ENCODE results near the gene SPOCK3. TPM values are rescaled to one million over a fixed set of nuclear protein-coding genes. Genes with fewer than 3 reads are reported as not detected.
"Not testable (repeated sequence)": the region's sequence is repeated elsewhere in the genome, so short reads cannot be mapped to it uniquely, and the experiment has no call there.

Gene SPOCK3
- total and polyA plus RNA-seq, 4 donors, result 0.08 to 0.42 (median 0.24) TPM

- H3K27me3 ChIP-seq (ENCODE audit: control insufficient read depth in 4 of 4, insufficient read depth in 4 of 4, low read length in 3 of 4), result no peaks in the 10 kb centered on the region
- no peaks in the 10 kb centered on the region for H3K9me3 ChIP-seq (ENCODE audit: control insufficient read depth in 4 of 4, low read length in 3 of 4)
- H3K27ac ChIP-seq (ENCODE audit: low read depth in 1 of 2, low read length in 2 of 2), result no peak overlapping the region
- no peaks in the 10 kb centered on the region for H3K4me1 ChIP-seq (ENCODE audit: control insufficient read depth in 4 of 4, insufficient read depth in 4 of 4, low read length in 3 of 4)
- DNase-seq (ENCODE audit: low spot score), result no peak
- TF ChIP-seq YY1 (IDR thresholded peaks at IDR 0.05) (no peak), SP1 (IDR thresholded peaks at IDR 0.05) (no peak), RXRA (IDR thresholded peaks at IDR 0.05) (no peak), FOXA2 (IDR thresholded peaks at IDR 0.05) (no peak)
- H3K4me3 ChIP-seq (ENCODE audit: low read depth in 1 of 3, low read length in 3 of 3), result no peak overlapping the region
- H3K36me3 ChIP-seq (ENCODE audit: control insufficient read depth in 4 of 4, insufficient read depth in 3 of 4, low read depth in 1 of 4, low read length in 3 of 4), result no peaks in the 10 kb centered on the region
- 80% methylated on average over 1 of the region's 1 CpG for WGBS
- H3K9ac ChIP-seq (ENCODE audit: low read depth in 1 of 2, low read length in 2 of 2), result no peak overlapping the region
These were observed 372.3 kb downstream of the SPOCK3 start for GRCh38 chr4:166862032-166862431.

GRCh38 chr4:166850398-166850797 is 383.9 kb downstream of the SPOCK3 start:
- not testable (repeated sequence) for H3K27ac ChIP-seq (ENCODE audit: low read depth in 1 of 2, low read length in 2 of 2); H3K9ac ChIP-seq (ENCODE audit: low read depth in 1 of 2, low read length in 2 of 2); H3K36me3 ChIP-seq (ENCODE audit: control insufficient read depth in 4 of 4, insufficient read depth in 3 of 4, low read depth in 1 of 4, low read length in 3 of 4); H3K4me3 ChIP-seq (ENCODE audit: low read depth in 1 of 3, low read length in 3 of 3); H3K4me1 ChIP-seq (ENCODE audit: control insufficient read depth in 4 of 4, insufficient read depth in 4 of 4, low read length in 3 of 4); H3K27me3 ChIP-seq (ENCODE audit: control insufficient read depth in 4 of 4, insufficient read depth in 4 of 4, low read length in 3 of 4); H3K9me3 ChIP-seq (ENCODE audit: control insufficient read depth in 4 of 4, low read length in 3 of 4); DNase-seq (ENCODE audit: low spot score)
- 90% methylated on average over 23 of the region's 23 CpGs for whole genome bisulfite sequencing

GRCh38 chr4:166846939-166847338 is 387.4 kb downstream of the SPOCK3 start:
- Histone ChIP-seq H3K27ac (ENCODE audit: low read depth in 1 of 2, low read length in 2 of 2) (no peak overlapping the region), H3K4me3 (ENCODE audit: low read depth in 1 of 3, low read length in 3 of 3) (no peak overlapping the region), H3K4me1 (ENCODE audit: control insufficient read depth in 4 of 4, insufficient read depth in 4 of 4, low read length in 3 of 4) (no peaks in the 10 kb centered on the region), H3K36me3 (ENCODE audit: control insufficient read depth in 4 of 4, insufficient read depth in 3 of 4, low read depth in 1 of 4, low read length in 3 of 4) (no peaks in the 10 kb centered on the region), H3K27me3 (ENCODE audit: control insufficient read depth in 4 of 4, insufficient read depth in 4 of 4, low read length in 3 of 4) (no peaks in the 10 kb centered on the region), H3K9ac (ENCODE audit: low read depth in 1 of 2, low read length in 2 of 2) (no peak overlapping the region), H3K9me3 (ENCODE audit: control insufficient read depth in 4 of 4, low read length in 3 of 4) (no peaks in the 10 kb centered on the region)
- no peak for DNase-seq (ENCODE audit: low spot score)
- TF ChIP-seq RXRA (IDR thresholded peaks at IDR 0.05) (no peak), FOXA1 (IDR thresholded peaks at IDR 0.05) (no peak), RAD21 (IDR thresholded peaks at IDR 0.05) (no peak), HNF4G (IDR thresholded peaks at IDR 0.05) (no peak), JUND (IDR thresholded peaks at IDR 0.05) (no peak), YY1 (IDR thresholded peaks at IDR 0.05) (no peak), TAF1 (conservative IDR thresholded peaks at IDR 0.05) (no peak), EGR1 (IDR thresholded peaks at IDR 0.05; ENCODE audit: low read depth in 2 of 2) (no peak)

- no peak for DNase-seq (ENCODE audit: low spot score)
- TF ChIP-seq EGR1 (IDR thresholded peaks at IDR 0.05; ENCODE audit: low read depth in 2 of 2) (no peak), RAD21 (IDR thresholded peaks at IDR 0.05) (no peak), ZBTB33 (IDR thresholded peaks at IDR 0.05) (no peak), RXRA (IDR thresholded peaks at IDR 0.05) (no peak), NR2F2 (IDR thresholded peaks at IDR 0.05) (no peak), JUND (IDR thresholded peaks at IDR 0.05) (no peak), TAF1 (conservative IDR thresholded peaks at IDR 0.05) (no peak), FOXA1 (IDR thresholded peaks at IDR 0.05) (no peak), HNF4G (IDR thresholded peaks at IDR 0.05) (no peak), YY1 (IDR thresholded peaks at IDR 0.05) (no peak), ATF3 (IDR thresholded peaks at IDR 0.05) (no peak), MAX (IDR thresholded peaks at IDR 0.05) (no peak), HNF4A (conservative IDR thresholded peaks at IDR 0.05) (no peak), GABPA (IDR thresholded peaks at IDR 0.05 in 1 of 2, conservative IDR thresholded peaks at IDR 0.05 in 1 of 2) (no peak), REST (IDR thresholded peaks at IDR 0.05) (no peak)
These were observed 391.5 kb downstream of the SPOCK3 start for GRCh38 chr4:166842795-166843261.

More at GRCh38 chr4:166842795-166843261, 391.5 kb downstream of the SPOCK3 start:
- 96% methylated on average over 24 of the region's 24 CpGs for WGBS
- Histone ChIP-seq H3K36me3 (ENCODE audit: control insufficient read depth in 4 of 4, insufficient read depth in 3 of 4, low read depth in 1 of 4, low read length in 3 of 4) (no peaks in the 10 kb centered on the region), H3K4me1 (ENCODE audit: control insufficient read depth in 4 of 4, insufficient read depth in 4 of 4, low read length in 3 of 4) (no peaks in the 10 kb centered on the region), H3K27me3 (ENCODE audit: control insufficient read depth in 4 of 4, insufficient read depth in 4 of 4, low read length in 3 of 4) (no peaks in the 10 kb centered on the region), H3K4me3 (ENCODE audit: low read depth in 1 of 3, low read length in 3 of 3) (no peak overlapping the region), H3K9ac (ENCODE audit: low read depth in 1 of 2, low read length in 2 of 2) (no peak overlapping the region), H3K27ac (ENCODE audit: low read depth in 1 of 2, low read length in 2 of 2) (no peak overlapping the region), H3K9me3 (ENCODE audit: control insufficient read depth in 4 of 4, low read length in 3 of 4) (no peaks in the 10 kb centered on the region)

All from liver (tissue), 9 donors.